ENCODE data around the gene RNF208. TPM values are rescaled to one million over a fixed set of nuclear protein-coding genes. Genes with fewer than 3 reads are reported as not detected.
"Not testable (repeated sequence)": the region's sequence is repeated elsewhere in the genome, so short reads cannot be mapped to it uniquely, and the experiment has no call there.

The RNF208 gene
- total RNA-seq, 2 donors from 2014 or later = 0.78 to 14.5 TPM

GRCh38 chr9:137242269-137243203, 20.5 kb upstream of the RNF208 start:
- intact Hi-C loops (cut with DNase I) = no loop called here
- DNase-seq = peak in 1 of 4 donors; percentile 39
- 35 to 70% methylated on average over 8 to 36 of the region's 36 CpGs for WGBS, 2 donors

GRCh38 chr9:137241490-137242268, 19.6 kb upstream of the RNF208 start:
- Histone ChIP-seq H3K27me3 (no peaks in the 10 kb centered on the region), H3K9me3 (no peaks in the 10 kb centered on the region), H3K4me1 (peaks cover 55% of the 10 kb centered on the region), H3K27ac (peak overlapping the region; percentile 87 to 97 (median 92)), H3K36me3 (replicated peaks in 1 of 2; ENCODE audit: insufficient read depth in 1 of 2, low read depth in 2 of 2) (no peaks in the 10 kb centered on the region), H3K4me3 (peak overlapping the region; percentile 71 to 73)
- intact Hi-C loops (cut with DNase I) = no loop called here
- DNase-seq (peak; percentile 80 to 90 (median 88)), ATAC-seq (peak; percentile 43)
- 2% methylated on average over 54 of the region's 83 CpGs; no CpG with 5 or more reads in 1 of the 2 donors for WGBS, 2 donors
- no peak for TF ChIP-seq CTCF (IDR thresholded peaks at IDR 0.05)
- peak; percentile 47 to 75 (median 71) for TF ChIP-seq POLR2A (IDR thresholded peaks at IDR 0.05)

More at GRCh38 chr9:137242269-137243203, 20.5 kb upstream of the RNF208 start:
- Histone ChIP-seq H3K27me3 (no peaks in the 10 kb centered on the region), H3K4me1 (peaks cover 47% of the 10 kb centered on the region), H3K27ac (peak overlapping the region; percentile 87 to 97 (median 92)), H3K9me3 (no peaks in the 10 kb centered on the region), H3K4me3 (peak overlapping the region; percentile 71 to 73), H3K36me3 (replicated peaks in 1 of 2; ENCODE audit: insufficient read depth in 1 of 2, low read depth in 2 of 2) (no peaks in the 10 kb centered on the region)
- no peak for ATAC-seq
- TF ChIP-seq CTCF (IDR thresholded peaks at IDR 0.05) = no peak
- peak in 1 of 3 donors; percentile 17 for TF ChIP-seq POLR2A (IDR thresholded peaks at IDR 0.05)

- Histone ChIP-seq H3K4me1 (peaks cover 62% of the 10 kb centered on the region), H3K27ac (peak within 1 kb of the TSS; percentile 89 to 98 (median 96)), H3K27me3 (no peaks in the 10 kb centered on the region), H3K9me3 (no peaks in the 10 kb centered on the region), H3K36me3 (replicated peaks in 1 of 2; ENCODE audit: insufficient read depth in 1 of 2, low read depth in 2 of 2) (no peaks in the 10 kb centered on the region), H3K4me3 (peak within 1 kb of the TSS; percentile 71 to 73)
- DNase-seq (peak; percentile 99 to 100 (median 100)), ATAC-seq (peak; percentile 85)
- peak; percentile 100 for TF ChIP-seq POLR2A (IDR thresholded peaks at IDR 0.05)
- no peak for TF ChIP-seq CTCF (IDR thresholded peaks at IDR 0.05)
- WGBS, 2 donors = 0 to 1% methylated on average over 6 to 64 of the region's 67 CpGs
- intact Hi-C loops (cut with DNase I) = no loop called here
These were observed 18.9 kb upstream of the RNF208 start, which contains the start of gene TUBB4B for GRCh38 chr9:137240841-137241489. TSS of gene TUBB4B (plus strand) at chr9:137241287. CDS start at chr9:137241361, 74 bp downstream.

- DNase-seq = peak; percentile 76 to 85 (median 80)
These were observed 18.3 kb upstream of the RNF208 start for GRCh38 chr9:137240318-137240840.

GRCh38 chr9:137239541-137240200, 17.6 kb upstream of the RNF208 start:
- H3K36me3 ChIP-seq (replicated peaks in 1 of 2; ENCODE audit: insufficient read depth in 1 of 2, low read depth in 2 of 2); ATAC-seq; intact Hi-C loops (cut with DNase I); H3K27me3 ChIP-seq; DNase-seq; H3K9me3 ChIP-seq: not testable (repeated sequence)
- Histone ChIP-seq H3K4me1 (peaks cover 64% of the 10 kb centered on the region), H3K4me3 (peak overlapping the region in 1 of 2 donors; percentile 44), H3K27ac (peak overlapping the region; percentile 88 to 98 (median 91))
- WGBS, 2 donors = 48 to 62% methylated on average over 21 to 23 of the region's 27 CpGs

More at GRCh38 chr9:137240318-137240840, 18.3 kb upstream of the RNF208 start:
- 1% methylated on average over 58 of the region's 58 CpGs; no CpG with 5 or more reads in 1 of the 2 donors for WGBS, 2 donors
- Histone ChIP-seq H3K4me1 (peaks cover 65% of the 10 kb centered on the region), H3K9me3 (no peaks in the 10 kb centered on the region), H3K4me3 (peak overlapping the region; percentile 4 to 44), H3K27ac (peak overlapping the region; percentile 88 to 98 (median 91)), H3K27me3 (peaks cover 0 to 6% of the 10 kb centered on the region in 2 donors), H3K36me3 (replicated peaks in 1 of 2; ENCODE audit: insufficient read depth in 1 of 2, low read depth in 2 of 2) (no peaks in the 10 kb centered on the region)
- peak; percentile 28 for ATAC-seq
- TF ChIP-seq CTCF (IDR thresholded peaks at IDR 0.05) (peak in 2 of 7 experiments; percentile 4 to 6), POLR2A (IDR thresholded peaks at IDR 0.05) (no peak)
- intact Hi-C loops (cut with DNase I) = no loop called here

Data from body of pancreas (tissue), 4 donors.